DMS153 (cell line): ENCODE results near the gene AIPL1.
A peak's percentile ranks its signal among the peaks of the same experiment; 100 is the strongest.

Source experiments
- DNase-seq: peaks from one replicate; lab custom pipeline; 2025; lab: John Stamatoyannopoulos, UW

Gene AIPL1

DNA sequence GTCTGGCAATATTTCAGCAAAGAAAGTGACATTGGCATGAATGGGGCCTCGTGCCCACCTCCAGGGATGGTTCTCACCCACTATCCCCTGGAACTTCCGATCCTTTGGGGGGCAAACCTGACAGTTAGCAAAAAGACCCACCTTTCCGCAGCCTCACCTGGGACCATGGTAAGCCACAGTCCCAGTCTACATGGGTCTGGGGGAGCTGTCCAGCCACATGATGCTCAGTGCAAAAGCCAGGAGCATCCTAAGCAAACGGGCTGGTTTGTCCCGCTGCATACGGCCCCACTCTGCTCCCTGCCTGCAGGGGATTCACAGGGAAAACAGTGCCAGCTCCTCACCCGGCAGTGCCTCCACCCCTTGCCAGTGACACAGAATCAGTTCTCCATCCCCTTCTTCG lies 19.3 kb downstream of the AIPL1 start:
- no peak for DNase-seq

DNA sequence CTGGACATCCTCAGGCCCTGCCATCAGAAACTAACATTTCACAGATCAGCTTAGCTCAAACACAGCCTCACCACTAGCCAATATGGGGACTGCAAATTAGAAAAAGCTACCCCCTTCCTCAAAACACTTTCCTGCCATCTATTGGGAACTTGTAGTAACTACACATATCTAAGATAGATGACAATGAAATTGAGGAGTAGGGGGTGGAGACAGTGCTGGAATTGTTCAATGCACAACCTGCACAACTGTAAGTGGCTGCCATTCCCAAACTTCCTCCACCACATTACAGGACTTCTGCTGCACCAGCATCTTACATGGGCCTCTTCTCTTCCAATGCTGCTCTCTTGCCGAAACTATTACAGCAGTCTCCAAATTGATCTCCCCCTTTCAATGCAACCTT lies 21.9 kb downstream of the AIPL1 start:
- DNase-seq: peak; percentile 26

DNA sequence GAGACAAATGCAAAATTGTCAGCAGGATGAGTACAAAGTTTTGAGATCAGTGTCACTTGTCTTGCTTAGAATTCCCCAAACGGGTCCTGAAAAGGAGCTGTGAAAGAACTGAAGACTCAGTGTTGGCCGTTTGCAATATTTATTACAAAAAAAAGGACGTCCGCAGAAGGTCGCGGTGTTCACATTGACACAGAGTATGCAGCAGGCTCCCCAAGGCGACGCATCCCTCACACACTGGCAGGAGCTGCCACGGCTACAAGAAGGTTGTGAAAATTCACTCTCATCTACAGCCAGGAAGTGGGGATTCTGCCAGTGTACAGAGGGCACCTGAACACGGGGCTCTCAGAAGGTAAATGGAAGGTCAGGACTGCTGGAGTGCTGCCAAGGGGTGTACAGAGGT lies 26.2 kb downstream of the AIPL1 start:
- DNase-seq: no peak

DNA sequence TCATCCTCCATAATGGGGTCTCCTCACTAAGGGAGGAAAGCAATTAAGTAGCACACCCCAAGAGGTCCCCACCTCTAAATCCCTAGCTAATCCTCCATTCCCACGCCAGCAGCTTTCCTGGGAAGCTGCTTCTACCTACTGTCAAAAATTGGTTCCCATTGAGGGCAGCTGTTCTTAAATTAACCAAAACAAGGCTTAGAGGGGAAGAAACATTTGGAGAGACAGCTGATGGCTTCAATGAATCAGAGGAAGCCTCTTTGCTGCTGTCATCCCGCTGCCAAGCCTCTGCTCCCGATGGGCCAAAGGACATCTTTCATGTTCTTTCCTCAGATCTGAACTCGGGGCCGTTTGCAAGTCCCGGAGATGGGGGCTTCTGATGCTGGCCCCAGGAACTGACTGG lies 26.6 kb downstream of the AIPL1 start:
- no peak for DNase-seq

DNA sequence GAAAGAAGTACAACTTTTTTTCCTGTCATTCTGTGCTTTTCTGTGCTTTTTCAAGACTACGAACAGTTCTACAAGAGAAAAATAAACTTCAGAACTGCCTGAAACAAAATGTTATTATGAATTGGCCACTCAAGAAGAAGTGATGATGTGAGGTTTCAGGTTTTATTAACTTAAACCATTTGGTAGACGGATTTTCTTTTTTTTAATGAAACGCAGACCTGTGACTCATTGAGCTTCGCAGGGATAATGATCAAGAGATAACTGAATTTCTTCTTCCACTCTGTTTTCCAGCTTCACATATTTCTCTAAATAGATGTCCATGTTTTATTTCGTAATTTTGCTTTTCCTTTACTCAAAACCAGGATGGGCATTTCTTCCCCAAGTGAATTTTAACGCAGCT lies 32.7 kb downstream of the AIPL1 start:
- DNase-seq: no peak

DNA sequence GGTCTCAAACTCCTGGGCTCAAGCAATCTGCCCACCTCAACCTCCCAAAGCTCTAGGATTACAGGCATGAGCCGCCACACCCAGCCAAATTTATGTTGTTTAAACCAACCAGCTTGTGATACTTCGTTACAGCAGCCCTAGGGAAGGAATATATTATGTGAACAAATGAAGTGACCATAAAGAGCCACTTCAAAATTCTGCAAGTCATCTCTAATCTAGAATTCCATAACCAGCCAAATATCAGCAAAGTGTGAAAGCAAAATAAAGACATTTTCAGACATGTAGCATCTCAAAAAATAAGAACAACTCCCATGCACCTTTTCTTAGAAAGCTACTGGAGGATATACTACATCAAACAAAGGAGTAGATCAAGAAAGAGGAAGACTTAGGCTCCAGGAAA lies 36.0 kb downstream of the AIPL1 start:
- DNase-seq: no peak

DNA sequence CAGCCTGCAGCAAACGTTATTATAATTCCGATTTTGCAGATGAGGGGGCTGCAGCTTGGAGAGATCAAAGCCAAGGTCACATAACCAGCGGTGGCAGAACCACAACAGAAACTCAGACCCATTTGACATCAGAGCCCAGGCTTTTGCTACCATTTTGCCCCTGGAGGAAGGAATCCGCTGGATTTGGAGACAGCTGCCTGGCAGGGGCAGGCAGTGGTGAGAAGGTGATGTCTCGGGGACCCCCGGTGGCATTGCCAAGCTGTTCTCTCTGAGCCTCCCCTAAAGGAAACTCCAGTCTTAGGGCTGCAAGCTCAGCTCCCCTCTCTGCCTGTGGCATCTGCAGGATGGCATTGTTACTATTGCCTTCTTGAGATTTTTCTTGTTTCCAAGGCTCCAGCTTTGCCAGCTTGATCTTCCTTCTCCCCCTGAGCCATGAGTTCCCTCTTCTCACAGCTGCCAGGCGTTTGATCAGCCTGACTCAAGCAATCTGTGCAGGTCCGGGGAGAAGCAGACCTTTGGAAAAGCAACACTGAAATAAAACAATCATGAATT lies 40.8 kb downstream of the AIPL1 start:
- no peak for DNase-seq

DNA sequence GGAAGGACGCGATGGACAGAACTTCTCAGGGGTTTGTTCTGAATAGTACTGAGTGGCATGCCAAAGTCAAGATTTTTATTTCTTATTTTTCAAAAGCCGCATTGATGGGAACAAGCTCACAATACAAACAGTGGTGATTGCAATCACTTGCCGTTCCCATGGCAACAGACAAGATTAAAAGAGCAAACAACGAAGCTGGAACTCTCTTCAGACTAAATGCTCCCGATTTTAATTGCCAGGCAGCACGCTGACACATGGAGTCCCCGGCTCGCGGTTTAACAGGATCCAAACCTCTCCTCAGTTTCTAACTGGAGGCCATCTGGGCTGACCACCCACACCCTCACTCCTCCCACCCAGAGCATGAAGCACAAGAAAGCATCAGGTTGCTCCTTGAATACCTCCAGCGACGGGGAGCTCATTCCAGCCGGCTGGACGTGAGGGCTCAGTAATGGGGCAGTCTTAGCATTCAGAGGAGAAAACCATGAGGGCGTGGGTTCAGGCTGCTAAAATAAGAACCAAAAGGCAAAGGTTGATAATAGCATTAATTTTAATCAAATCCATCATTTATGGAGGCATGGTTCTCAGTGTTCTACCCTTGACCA lies 41.5 kb downstream of the AIPL1 start:
- peak; percentile 36 for DNase-seq

DNA sequence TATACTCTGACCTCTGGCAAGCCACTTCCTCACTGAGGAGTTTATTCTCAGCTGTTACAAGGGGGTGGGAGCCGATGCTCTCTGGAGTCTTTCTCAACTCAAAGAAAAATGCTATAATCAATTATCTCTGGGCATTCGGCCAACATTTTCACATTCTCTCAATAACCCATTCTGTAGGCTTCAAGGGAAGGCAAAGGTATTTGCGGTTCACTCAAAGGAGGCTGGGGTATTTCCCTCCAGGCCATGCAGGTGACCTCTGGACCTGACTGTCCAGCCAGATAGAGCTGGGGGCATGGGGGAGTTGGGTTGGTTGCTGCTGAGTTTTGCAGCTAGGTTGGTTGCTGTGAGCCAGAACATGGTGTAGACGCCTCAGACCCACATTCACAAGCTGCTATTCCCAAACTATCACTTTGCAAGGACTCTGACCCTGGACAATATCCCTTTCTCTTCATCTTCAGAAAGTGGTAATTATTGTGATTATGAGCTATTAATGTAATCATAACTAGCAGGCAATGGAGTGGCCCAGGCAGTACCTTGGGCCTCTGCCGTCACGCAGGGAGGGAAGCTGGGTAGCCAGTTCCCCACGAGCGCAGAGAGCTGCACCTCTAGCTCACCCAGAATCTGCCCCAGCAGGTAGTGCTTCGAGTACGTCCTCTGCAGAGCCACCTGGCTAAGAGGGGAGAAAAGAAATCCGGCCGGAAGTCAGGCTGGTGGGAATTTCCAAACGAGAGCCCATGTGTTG lies 42.1 kb downstream of the AIPL1 start:
- peak; percentile 35 for DNase-seq

DNA sequence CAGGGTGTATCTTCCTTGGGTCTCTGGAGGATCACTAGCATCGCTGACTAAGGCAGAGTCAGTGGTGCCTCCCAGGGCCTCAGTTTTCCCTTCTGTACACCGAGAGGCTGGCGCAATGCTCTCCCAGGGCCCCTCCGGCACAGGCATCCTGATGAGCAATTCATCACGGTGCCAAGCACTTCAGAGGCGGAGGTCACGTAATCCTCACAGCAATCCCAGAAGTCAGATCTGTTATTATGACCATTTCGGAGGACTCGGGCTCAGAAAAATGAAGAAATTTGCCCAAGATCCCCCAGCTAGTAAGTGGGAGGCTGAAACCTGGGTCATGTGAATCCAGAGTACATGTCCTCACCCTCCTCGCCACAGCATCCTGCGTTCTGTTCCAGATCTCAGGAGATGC lies 46.5 kb downstream of the AIPL1 start:
- DNase-seq: no peak

DNA sequence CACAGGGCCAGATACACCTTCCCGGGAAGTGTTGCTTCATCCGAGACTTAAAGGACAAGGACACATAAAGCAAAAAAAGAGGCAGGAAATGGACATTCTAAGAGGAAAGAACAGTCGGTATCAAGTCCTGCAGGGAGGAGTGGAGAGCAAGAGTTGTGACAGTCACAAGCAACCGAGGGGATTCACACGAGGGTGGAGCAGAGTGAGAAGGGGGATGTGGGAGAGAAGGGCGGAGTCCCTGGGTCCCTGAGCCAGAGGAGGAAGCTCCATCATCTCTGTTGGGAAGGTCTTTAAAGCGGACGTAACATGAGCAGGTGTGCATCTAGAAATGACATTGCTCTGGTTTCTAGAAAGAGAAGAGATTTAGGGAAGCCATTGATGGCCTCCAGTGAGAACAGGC lies 47.1 kb downstream of the AIPL1 start:
- DNase-seq: no peak

DNA sequence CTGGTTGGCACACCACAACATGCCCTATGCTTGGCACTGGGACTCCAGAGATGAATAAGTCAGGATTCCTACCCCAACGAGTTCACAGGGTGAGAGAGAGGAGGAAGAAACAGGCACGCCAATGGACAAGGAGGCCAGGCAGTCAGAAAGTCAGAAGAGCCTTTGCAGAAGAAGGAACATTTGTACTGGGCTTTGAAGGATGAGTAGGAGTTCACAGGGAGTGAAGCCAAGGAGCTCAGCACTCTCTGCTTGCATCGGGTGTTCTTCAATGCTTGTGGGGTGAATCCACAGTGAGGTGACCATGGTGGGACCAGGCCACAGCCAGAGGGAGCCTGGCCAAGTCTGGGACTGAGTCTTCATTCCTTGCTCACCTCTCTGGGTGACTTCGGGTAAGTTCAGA lies 47.5 kb downstream of the AIPL1 start:
- DNase-seq: no peak

DNA sequence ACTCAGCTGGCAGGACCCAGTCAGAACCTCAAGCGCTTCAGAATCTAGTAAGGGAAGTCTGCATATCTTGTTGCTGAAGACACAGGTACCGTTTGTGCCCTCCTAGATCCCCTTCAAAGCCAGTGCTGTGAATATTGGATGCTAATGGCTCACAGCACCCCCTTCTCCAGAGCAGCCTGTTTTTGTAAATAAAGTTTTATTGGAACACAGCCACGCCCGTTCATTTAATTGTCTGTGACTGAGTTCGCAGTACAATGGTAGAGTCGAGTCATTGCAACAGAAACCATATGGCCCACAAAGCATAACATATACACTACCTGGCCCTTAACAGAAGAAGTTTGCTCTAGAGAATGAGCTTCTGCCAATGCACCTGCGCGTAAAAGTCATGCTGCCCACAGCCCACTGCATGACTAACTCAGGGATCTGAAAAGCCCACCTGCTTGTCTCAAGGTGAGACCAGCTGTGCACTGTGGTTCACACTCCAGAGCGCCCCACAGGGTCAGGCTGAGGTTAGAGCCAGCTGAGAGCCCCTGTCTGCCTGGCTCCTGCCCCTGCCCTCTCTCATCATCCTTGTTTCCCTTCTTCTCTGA lies 48.8 kb downstream of the AIPL1 start:
- DNase-seq: no peak

DNA sequence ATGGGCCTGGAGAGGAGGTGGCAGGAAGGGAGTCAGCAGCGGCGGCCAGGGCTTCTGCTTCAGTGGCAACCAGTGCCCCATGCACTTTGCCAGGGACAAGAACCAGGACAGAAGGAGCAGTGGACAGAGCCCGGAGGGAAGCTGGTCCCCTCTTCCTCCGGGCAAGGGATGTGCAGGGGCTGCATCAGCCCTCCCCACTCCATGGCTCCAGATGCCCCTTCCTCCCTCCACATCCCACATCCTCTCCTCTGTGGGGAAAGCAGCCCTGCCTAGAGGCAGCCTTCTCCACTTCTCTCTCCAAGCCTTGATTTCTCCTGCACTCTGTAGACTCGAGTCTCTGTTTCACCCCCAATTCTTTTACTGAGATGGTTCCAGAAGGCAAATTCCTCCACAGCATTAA lies 50.4 kb downstream of the AIPL1 start:
- DNase-seq: no peak

DNA sequence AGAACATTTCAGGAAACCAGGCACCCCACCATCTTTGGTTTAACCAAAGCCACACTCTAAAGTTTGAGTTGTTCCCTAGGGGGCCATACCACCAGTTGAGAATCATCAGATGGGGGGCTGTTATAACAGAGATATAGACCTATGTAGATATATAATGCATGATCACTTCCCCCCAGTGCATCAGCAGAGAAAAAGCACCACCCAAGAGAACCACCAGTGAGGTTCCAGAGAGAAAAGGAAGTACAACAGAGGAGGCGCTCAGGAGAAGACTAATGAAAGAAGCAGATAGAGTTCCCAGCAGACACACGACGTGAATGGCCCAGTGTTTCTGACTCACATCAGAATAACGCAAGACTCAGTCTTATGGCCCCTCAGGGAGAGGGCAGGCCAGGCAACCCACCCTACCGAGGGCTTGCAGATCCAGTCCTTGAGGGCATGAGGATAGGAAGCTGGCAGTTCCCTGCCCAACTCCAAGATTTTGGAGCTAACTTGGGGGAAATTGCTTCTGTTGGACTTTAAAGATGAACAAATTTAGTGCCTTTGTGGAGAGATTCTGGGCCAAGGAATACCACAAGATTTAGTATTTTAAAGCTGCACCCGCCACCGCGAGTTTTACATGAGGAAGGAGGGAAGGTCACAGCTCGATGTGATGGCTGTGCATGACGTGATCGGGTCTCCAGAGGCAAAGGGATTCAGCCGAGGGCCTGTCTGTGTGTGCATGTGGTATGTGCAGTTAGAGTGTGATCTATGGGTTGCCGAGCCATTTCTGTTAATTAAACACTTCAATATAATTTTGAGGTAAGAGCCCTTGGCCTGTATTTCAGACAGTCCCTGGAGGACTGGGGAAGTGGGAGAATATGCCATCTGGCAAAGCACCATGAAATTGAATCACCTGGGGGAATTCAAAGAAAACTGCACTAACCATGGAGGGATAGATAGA lies 53.1 kb downstream of the AIPL1 start:
- no peak for DNase-seq

DNA sequence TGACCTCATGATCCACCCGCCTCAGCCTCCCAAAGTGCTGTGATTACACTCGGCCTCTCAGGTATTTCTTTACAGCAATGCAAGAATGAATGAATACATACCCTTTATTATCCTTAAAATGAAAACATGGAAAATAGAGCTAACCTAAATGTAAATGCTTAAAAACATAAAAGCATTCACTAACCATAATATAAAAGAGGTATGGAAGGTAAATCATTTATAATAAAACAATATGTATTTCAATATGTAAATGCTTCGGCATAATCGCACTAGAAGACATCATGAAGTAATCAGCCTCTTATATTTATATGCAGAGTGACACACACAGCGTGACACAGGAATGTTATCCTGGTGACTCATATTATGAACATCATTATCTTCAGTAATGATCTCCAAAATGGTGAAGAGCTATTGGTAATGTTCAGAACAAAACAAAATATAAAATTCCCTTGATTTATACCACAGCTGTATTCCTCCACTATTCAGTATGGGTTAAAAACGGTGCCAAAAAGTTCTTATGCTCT lies 53.9 kb downstream of the AIPL1 start:
- DNase-seq: no peak

DNA sequence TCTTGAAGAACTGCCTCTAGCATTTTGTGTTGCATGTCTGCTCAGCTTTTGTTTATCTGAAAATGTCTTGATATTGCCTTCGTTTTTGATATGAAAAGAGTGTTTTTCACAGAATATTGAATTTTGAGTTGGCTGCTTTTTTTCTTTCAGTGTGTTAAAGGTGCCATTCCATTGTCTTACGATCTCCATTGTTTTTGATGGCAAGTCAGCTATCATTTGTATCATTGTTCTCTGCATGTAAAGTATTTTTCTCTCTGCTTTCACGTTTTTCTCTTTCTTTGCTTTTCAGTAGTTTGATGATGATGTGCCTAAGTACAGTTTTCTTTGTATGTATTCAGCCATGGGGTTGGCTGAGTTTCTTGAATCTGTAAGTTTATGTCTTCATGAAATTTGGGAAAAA lies 57.0 kb downstream of the AIPL1 start:
- no peak for DNase-seq

DNA sequence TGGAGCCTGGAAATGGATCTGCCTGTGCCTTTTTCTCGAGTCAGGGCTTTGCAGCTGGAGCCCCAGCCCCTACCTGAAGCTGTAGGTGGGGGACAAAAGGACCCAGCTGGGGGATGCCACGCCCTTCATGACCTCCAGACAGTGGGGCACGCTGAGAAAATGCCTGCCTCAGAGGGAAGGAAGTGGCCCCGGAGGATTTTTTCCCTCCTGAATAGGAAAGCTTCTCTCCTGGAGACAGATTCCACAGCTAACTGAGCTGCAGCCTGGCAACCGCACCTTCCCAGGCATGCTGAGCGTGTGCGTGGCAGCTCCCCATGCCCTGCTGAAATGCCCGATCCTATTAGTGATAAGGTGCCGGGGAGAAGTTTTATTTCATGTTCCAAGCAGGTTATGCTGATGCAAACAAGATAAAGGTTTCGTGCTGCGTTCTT lies 58.0 kb downstream of the AIPL1 start:
- no peak for DNase-seq

DNA sequence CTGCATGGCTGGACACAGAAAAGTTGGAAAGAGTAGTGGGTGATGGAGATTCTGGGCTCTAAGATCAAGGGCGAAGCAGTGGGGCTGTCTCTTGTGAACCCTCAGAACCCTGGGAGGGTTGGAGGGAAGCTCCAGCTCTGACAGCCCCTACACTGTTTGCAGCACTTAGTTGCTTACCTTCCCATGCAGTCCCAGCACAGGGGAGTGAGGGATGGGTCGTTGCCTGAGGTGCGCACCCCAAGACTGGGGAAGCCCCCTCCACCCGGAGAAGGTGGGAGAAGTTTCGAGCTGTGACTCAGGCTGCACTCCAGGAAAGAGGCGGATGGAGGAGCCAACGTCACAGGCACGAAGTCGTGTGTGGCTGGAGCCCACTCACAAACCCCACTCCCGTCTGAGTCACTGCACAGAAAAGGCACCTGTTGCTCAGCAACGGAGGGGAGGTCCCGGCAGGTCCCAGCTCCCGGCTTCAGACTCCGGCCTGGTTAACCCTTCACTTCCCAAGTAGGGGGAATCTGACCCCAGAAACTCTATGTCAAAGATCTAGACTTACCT lies 60.1 kb downstream of the AIPL1 start:
- DNase-seq: no peak

DNA sequence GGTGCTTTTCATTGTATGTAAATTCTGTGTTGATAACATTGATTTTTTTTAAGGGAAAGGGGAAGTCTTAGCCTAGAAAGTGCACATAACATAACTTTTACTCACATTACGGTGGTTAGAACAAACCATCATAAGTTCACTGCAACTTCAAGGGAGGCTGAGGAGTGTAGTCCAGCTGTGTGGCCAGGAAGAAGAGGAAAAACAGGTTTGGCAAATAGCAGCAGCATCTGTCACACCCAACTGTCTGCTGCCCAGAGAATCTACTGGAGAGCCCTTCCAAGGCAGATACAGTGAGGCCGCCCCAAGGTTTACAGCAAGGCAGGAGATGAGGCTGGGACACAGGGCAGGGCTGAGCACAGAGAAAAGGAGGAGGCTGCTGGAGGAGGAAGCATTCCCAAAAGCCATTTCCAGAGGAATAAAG lies 60.6 kb downstream of the AIPL1 start:
- DNase-seq: peak; percentile 11
